AG04450 (cell line): ENCODE results near the gene TANC1. TPM values are rescaled to one million over a fixed set of nuclear protein-coding genes. Genes with fewer than 3 reads are reported as not detected.

Experiments used
- CTCF ChIA-PET: fragments of 300-600, 350-600 bp; formaldehyde crosslinking; extraction: SDS; loops from one replicate; lab custom pipeline; 2022; ENCODE audit warnings: antibody characterized with exemption, inconsistent platforms; lab: Charles Lee
- POLR2A ChIA-PET: fragments of 350-600 bp; formaldehyde crosslinking; extraction: SDS; loops from one replicate; lab custom pipeline; 2021; ENCODE audit warnings: antibody characterized with exemption, inconsistent platforms; lab: Yijun Ruan, JAX
- DNase-seq: peaks from one replicate; pipeline ENCODE4 v3.0.0-alpha.2; 2011; ENCODE audit warnings: low read depth, low spot score
- H3K27ac ChIP-seq: one replicate; pipeline ENCODE4 v1.5.1; 2012; ENCODE audit warnings: low read depth, low read length, control low read depth
- H3K27me3 ChIP-seq: one replicate; pipeline ENCODE4 v1.6.0; 2012; ENCODE audit warnings: low read length; ENCODE audit not compliant: control insufficient read depth, insufficient read depth
- H3K4me3 ChIP-seq: 2 replicates; pipeline ENCODE4 v1.5.1; 2011; ENCODE audit warnings: mild to moderate bottlenecking, low read depth, low read length, control low read depth
- H3K9me3 ChIP-seq: 2 replicates; pipeline ENCODE4 v1.5.1; 2012; ENCODE audit warnings: low read length; ENCODE audit not compliant: control insufficient read depth, insufficient read depth
- polyA plus RNA-seq: library from polyadenylated mRNA; depleted of rRNA; stranded (reverse); fragments of >200 nt; gene quantifications from 2 replicates; pipeline ENCODE4 v1.2.3, GENCODE V29; 2011
- TF ChIP-seq, protein P1 (sequence below): IDR thresholded peaks from 2 replicates; pipeline ENCODE4 v1.5.1; 2011; ENCODE audit warnings: low read depth, low read length, control low read depth, inconsistent platforms

The TANC1 gene
- polyA plus RNA-seq, 1 experiment, result 28.0 TPM

- Histone ChIP-seq H3K9me3 (no peaks in the 10 kb centered on the region), H3K4me3 (no peak overlapping the region), H3K27ac (no peak overlapping the region), H3K27me3 (no peaks in the 10 kb centered on the region)
- TF ChIP-seq, protein P1, sequence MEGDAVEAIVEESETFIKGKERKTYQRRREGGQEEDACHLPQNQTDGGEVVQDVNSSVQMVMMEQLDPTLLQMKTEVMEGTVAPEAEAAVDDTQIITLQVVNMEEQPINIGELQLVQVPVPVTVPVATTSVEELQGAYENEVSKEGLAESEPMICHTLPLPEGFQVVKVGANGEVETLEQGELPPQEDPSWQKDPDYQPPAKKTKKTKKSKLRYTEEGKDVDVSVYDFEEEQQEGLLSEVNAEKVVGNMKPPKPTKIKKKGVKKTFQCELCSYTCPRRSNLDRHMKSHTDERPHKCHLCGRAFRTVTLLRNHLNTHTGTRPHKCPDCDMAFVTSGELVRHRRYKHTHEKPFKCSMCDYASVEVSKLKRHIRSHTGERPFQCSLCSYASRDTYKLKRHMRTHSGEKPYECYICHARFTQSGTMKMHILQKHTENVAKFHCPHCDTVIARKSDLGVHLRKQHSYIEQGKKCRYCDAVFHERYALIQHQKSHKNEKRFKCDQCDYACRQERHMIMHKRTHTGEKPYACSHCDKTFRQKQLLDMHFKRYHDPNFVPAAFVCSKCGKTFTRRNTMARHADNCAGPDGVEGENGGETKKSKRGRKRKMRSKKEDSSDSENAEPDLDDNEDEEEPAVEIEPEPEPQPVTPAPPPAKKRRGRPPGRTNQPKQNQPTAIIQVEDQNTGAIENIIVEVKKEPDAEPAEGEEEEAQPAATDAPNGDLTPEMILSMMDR, result no peak
- CTCF ChIA-PET, result interaction anchor here (0.5 to 2.3 kb wide), 2 partner anchors 89 to 193 kb away, joined by 3 to 14 read pairs; no protein-coding TSS in a partner anchor
- POLR2A ChIA-PET, result interaction anchor here (0.6 kb wide), 1 partner anchor 23 kb away, joined by 3 read pairs; no protein-coding TSS in a partner anchor
- no peak for DNase-seq
Measured at GRCh38 chr2:159029936-159030335, 61.5 kb downstream of the TANC1 start.

DNA sequence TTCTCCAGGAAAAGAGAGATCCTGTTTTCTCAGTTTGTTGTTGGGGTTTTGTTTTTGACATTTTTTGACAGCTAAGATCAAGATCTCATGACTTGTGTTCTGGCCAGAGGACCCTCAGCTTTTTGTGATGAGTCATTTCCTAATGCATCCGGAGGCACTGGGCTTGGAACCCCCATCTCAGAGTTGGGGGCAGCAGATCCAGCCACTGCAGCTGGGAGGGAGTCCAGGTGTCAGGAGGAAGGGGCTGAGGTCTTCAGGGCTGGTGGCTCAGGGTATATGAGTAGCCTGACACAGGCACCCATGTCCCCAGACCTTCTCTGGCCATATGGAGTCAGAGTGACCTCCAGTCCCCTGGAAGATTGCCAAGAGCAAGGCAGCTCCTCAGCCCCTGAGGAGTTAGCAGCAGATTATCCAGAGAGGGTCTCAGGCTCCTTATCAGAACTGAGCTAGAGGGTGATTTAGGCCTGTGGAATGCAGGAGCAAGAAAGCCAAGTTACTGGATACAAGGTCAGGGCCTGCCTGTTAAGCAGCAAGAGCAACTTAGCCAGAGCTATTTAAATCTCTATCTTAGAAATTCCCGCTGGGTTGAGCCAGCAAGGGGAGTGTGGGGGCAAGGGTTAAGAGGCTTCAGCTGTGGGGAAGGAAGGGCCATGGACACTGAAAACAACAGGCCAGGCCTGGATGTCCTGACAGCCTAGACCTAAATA, 62.4 kb downstream of the TANC1 start:
- peak overlapping the region; percentile 74 for H3K27ac ChIP-seq
- ChIA-PET POLR2A (interaction anchor here (0.9 to 1.4 kb wide), 3 partner anchors 22 to 65 kb away, joined by 3 to 5 read pairs (median 4); partner anchors contain the start of gene TANC1), CTCF (interaction anchor here (0.9 to 2.3 kb wide), 2 partner anchors 12 to 88 kb away, joined by 3 to 14 read pairs; no protein-coding TSS in a partner anchor)
- H3K4me3 ChIP-seq, result no peak overlapping the region
- no peaks in the 10 kb centered on the region for H3K9me3 ChIP-seq
- DNase-seq, result no peak
- H3K27me3 ChIP-seq, result no peaks in the 10 kb centered on the region
- TF ChIP-seq, protein P1, result no peak

DNA sequence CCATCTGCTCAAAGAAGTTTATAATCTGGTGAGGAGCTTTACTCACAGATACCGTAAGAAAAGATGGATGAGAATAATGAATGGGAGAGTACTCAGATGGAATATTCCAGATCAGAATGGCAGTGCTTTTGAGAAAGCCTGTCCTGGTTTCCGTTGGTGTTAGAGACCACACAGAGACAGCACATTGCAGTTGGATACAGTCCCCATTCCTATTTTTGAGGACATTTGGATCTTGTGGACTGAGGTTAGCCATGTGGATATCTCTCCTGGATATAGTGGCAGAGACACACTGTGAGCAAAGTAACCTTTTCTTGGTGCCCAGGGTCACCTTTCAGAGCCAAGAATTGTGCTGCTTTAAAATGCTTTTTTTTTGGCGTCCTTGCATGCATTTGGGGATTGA, 63.7 kb downstream of the TANC1 start:
- ChIA-PET POLR2A (no interaction called here), CTCF (interaction anchor here (1.0 kb wide), 1 partner anchor 87 kb away, joined by 3 read pairs; no protein-coding TSS in a partner anchor)
- H3K27ac ChIP-seq, result no peak overlapping the region
- H3K9me3 ChIP-seq, result no peaks in the 10 kb centered on the region
- no peaks in the 10 kb centered on the region for H3K27me3 ChIP-seq
- H3K4me3 ChIP-seq, result no peak overlapping the region
- DNase-seq, result no peak
- TF ChIP-seq, protein P1, result no peak

GRCh38 chr2:159032580-159032979, 64.1 kb downstream of the TANC1 start:
- CTCF ChIA-PET, result interaction anchor here (1.0 kb wide), 1 partner anchor 86 kb away, joined by 3 read pairs; no protein-coding TSS in a partner anchor

More at GRCh38 chr2:159032580-159032979, 64.1 kb downstream of the TANC1 start:
- Histone ChIP-seq H3K27ac (no peak overlapping the region), H3K9me3 (no peaks in the 10 kb centered on the region), H3K4me3 (no peak overlapping the region), H3K27me3 (no peaks in the 10 kb centered on the region)
- POLR2A ChIA-PET, result interaction anchor here (0.6 kb wide), 1 partner anchor 77 kb away, joined by 3 read pairs; no protein-coding TSS in a partner anchor
- DNase-seq, result no peak
- TF ChIP-seq, protein P1, result no peak
